ENCODE data around the gene ZNF639.
A peak's percentile ranks its signal among the peaks of the same experiment; 100 is the strongest.

The ZNF639 gene

DNA sequence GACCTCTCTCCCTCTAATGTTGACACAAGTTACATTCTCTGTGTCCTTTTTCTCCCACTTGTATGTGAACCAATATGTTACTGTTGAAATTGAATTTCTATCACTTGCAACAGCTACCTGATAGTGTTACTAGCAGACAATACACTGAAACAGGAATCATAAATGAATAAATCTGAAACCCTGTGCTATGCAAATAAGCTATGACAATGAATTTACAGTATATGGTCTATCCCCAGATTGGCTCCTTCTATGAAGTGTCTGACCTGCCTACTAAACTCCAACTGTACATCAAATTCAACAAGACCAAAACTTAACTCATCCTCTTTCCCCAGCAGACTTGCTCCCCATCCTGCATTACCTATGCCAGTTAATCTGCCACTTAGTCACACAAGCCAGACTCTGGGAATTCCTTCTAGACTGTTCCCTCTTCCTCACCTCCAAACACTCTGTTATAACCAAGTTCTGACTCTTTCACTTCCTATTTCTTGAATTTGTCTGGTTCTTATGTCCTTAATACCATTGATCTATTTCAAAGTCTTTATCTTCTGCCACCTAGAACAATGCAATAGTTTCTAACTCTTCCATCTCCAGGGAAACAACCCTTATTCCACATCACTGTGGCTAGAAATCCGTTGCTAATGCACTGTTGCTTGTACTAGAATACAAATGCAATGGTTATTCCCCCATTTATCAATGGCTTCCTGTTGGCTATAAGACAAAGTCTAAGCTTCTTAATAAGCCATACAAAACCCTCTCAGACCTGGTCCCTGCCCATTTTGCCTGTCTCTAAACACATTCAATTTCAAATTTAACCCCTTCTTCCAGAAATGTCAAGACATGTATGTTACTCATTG, 13.4 kb upstream of the ZNF639 start:
- ChIA-PET CTCF (interaction anchor here (1.0 to 1.4 kb wide), 4 partner anchors 12 to 211 kb away, joined by 3 to 5 read pairs (median 4); no protein-coding TSS in a partner anchor), POLR2A (no interaction called here)
- no peaks in the 10 kb centered on the region for H3K4me1 ChIP-seq (ENCODE audit: control extremely low read depth in 1 of 4, control insufficient read depth in 4 of 4, insufficient read depth in 4 of 4, low read length in 3 of 4)
- H3K27ac ChIP-seq (ENCODE audit: insufficient read depth in 1 of 2, low read depth in 1 of 2, low read length in 2 of 2, poor library complexity in 1 of 2, severe bottlenecking in 2 of 2), result no peak overlapping the region
- H3K27me3 ChIP-seq (replicated peaks in 2 of 5; ENCODE audit: control insufficient read depth in 4 of 5, insufficient read depth in 5 of 5, low read length in 4 of 5), result no peaks in the 10 kb centered on the region
- DNase-seq, result no peak
- H3K4me3 ChIP-seq (ENCODE audit: control insufficient read depth in 1 of 7, extremely low read depth in 1 of 7, insufficient read depth in 4 of 7, low read depth in 2 of 7, low read length in 6 of 7), result no peak overlapping the region
- H3K9me3 ChIP-seq (ENCODE audit: control extremely low read depth in 1 of 5, control insufficient read depth in 4 of 5, insufficient read depth in 2 of 5, low read depth in 1 of 5, low read length in 4 of 5), result no peaks in the 10 kb centered on the region
- whole genome bisulfite sequencing (ENCODE audit: insufficient coverage), result 89% methylated on average over 1 of the region's 1 CpG
- no peaks in the 10 kb centered on the region for H3K36me3 ChIP-seq (ENCODE audit: control insufficient read depth in 4 of 4, insufficient read depth in 4 of 4, low read length in 3 of 4)

GRCh38 chr3:179318876-179319275, 4.0 kb upstream of the ZNF639 start:
- WGBS (ENCODE audit: insufficient coverage), result 100% methylated on average over 2 of the region's 2 CpGs
- Histone ChIP-seq H3K27ac (ENCODE audit: insufficient read depth in 1 of 2, low read depth in 1 of 2, low read length in 2 of 2, poor library complexity in 1 of 2, severe bottlenecking in 2 of 2) (no peak overlapping the region), H3K4me1 (ENCODE audit: control extremely low read depth in 1 of 4, control insufficient read depth in 4 of 4, insufficient read depth in 4 of 4, low read length in 3 of 4) (peaks cover 8 to 21% (median 15%) of the 10 kb centered on the region in 4 experiments), H3K9me3 (ENCODE audit: control extremely low read depth in 1 of 5, control insufficient read depth in 4 of 5, insufficient read depth in 2 of 5, low read depth in 1 of 5, low read length in 4 of 5) (no peaks in the 10 kb centered on the region), H3K27me3 (replicated peaks in 2 of 5; ENCODE audit: control insufficient read depth in 4 of 5, insufficient read depth in 5 of 5, low read length in 4 of 5) (no peaks in the 10 kb centered on the region), H3K4me3 (ENCODE audit: control insufficient read depth in 1 of 7, extremely low read depth in 1 of 7, insufficient read depth in 4 of 7, low read depth in 2 of 7, low read length in 6 of 7) (no peak overlapping the region), H3K36me3 (ENCODE audit: control insufficient read depth in 4 of 4, insufficient read depth in 4 of 4, low read length in 3 of 4) (no peaks in the 10 kb centered on the region)
- DNase-seq, result no peak
- ChIA-PET CTCF (interaction anchor here (0.8 to 4.2 kb wide), 8 partner anchors 12 to 303 kb away, joined by 3 to 28 read pairs (median 4); no protein-coding TSS in a partner anchor), POLR2A (no interaction called here)

GRCh38 chr3:179321668-179322285, 1.1 kb upstream of the ZNF639 start:
- DNase-seq, result peak; percentile 37 to 56 (median 51)
- Histone ChIP-seq H3K36me3 (ENCODE audit: control insufficient read depth in 4 of 4, insufficient read depth in 4 of 4, low read length in 3 of 4) (peaks cover 2 to 5% (median 4%) of the 10 kb centered on the region in 4 experiments), H3K4me3 (ENCODE audit: control insufficient read depth in 1 of 7, extremely low read depth in 1 of 7, insufficient read depth in 4 of 7, low read depth in 2 of 7, low read length in 6 of 7) (peak overlapping the region in 6 of 7 experiments; percentile 64 to 93 (median 88)), H3K27me3 (replicated peaks in 2 of 5; ENCODE audit: control insufficient read depth in 4 of 5, insufficient read depth in 5 of 5, low read length in 4 of 5) (no peaks in the 10 kb centered on the region), H3K27ac (ENCODE audit: insufficient read depth in 1 of 2, low read depth in 1 of 2, low read length in 2 of 2, poor library complexity in 1 of 2, severe bottlenecking in 2 of 2) (peak overlapping the region in 1 of 2 experiments; percentile 94), H3K9me3 (ENCODE audit: control extremely low read depth in 1 of 5, control insufficient read depth in 4 of 5, insufficient read depth in 2 of 5, low read depth in 1 of 5, low read length in 4 of 5) (no peaks in the 10 kb centered on the region), H3K4me1 (ENCODE audit: control extremely low read depth in 1 of 4, control insufficient read depth in 4 of 4, insufficient read depth in 4 of 4, low read length in 3 of 4) (peaks cover 14 to 28% (median 22%) of the 10 kb centered on the region in 4 experiments)
- ChIA-PET CTCF (interaction anchor here (0.6 to 4.2 kb wide), 21 partner anchors 9 to 309 kb away, joined by 3 to 28 read pairs (median 4); partner anchors contain the start of gene MFN1), POLR2A (no interaction called here)
- WGBS (ENCODE audit: insufficient coverage), result 52% methylated on average over 7 of the region's 10 CpGs

DNA sequence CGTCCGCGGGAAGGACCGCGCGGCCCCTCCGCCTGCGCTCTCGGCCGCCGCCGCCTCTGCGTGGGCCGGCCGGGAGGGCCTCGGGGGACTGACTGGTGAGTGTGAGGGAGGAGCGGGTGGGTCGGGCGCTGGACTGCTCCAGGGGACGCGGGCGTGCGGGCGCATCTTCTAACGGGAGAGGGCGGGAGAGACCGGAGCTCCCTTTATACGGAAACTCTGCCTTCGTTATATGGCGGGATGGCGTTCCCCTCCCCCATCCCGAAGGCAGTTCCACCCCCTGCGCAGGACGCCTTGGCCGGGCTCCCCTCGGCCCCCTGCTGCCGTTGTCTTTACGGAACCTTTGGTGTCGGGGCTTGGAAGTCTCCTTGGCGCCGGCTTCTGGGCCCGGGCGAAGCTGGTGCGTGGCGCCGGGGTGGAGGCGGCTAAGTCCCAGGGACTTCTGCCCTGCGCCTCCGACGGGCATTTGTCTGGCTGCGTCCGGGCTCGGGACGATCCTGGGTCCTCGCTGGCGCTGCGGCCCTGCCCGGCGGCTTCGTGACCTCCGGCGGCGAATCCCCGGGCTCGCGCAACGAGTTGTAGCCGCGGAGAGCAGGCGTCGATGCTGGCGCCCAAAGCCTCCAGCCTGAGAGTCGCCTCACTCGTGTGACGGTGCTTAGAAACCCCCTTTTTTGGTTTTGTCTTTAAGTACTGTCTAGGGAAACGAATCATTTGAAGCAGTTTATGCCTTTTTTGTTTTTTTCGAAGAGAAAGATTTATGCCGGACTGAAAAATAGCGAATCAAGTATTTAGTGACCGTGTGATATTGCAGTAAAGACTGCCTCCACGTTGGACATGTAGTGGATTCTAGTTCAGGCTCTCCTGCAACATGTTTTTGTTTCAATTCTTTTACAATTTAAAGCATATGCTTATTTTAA, 623 bp downstream of the ZNF639 start:
- Histone ChIP-seq H3K9me3 (ENCODE audit: control extremely low read depth in 1 of 5, control insufficient read depth in 4 of 5, insufficient read depth in 2 of 5, low read depth in 1 of 5, low read length in 4 of 5) (no peaks in the 10 kb centered on the region), H3K27me3 (replicated peaks in 2 of 5; ENCODE audit: control insufficient read depth in 4 of 5, insufficient read depth in 5 of 5, low read length in 4 of 5) (no peaks in the 10 kb centered on the region), H3K4me3 (ENCODE audit: control insufficient read depth in 1 of 7, extremely low read depth in 1 of 7, insufficient read depth in 4 of 7, low read depth in 2 of 7, low read length in 6 of 7) (peak overlapping the region; percentile 79 to 93 (median 86)), H3K27ac (ENCODE audit: insufficient read depth in 1 of 2, low read depth in 1 of 2, low read length in 2 of 2, poor library complexity in 1 of 2, severe bottlenecking in 2 of 2) (peak overlapping the region; percentile 88 to 94), H3K4me1 (ENCODE audit: control extremely low read depth in 1 of 4, control insufficient read depth in 4 of 4, insufficient read depth in 4 of 4, low read length in 3 of 4) (peaks cover 14 to 28% (median 22%) of the 10 kb centered on the region in 4 experiments), H3K36me3 (ENCODE audit: control insufficient read depth in 4 of 4, insufficient read depth in 4 of 4, low read length in 3 of 4) (peaks cover 2 to 12% (median 8%) of the 10 kb centered on the region in 4 experiments)
- peak; percentile 63 to 83 (median 82) for DNase-seq
- CTCF ChIA-PET, result interaction anchor here (0.9 to 1.3 kb wide), 5 partner anchors 9 to 261 kb away, joined by 3 to 5 read pairs (median 3); no protein-coding TSS in a partner anchor
- POLR2A ChIA-PET, result no interaction called here
- 0% methylated on average over 79 of the region's 81 CpGs for WGBS (ENCODE audit: insufficient coverage)

DNA sequence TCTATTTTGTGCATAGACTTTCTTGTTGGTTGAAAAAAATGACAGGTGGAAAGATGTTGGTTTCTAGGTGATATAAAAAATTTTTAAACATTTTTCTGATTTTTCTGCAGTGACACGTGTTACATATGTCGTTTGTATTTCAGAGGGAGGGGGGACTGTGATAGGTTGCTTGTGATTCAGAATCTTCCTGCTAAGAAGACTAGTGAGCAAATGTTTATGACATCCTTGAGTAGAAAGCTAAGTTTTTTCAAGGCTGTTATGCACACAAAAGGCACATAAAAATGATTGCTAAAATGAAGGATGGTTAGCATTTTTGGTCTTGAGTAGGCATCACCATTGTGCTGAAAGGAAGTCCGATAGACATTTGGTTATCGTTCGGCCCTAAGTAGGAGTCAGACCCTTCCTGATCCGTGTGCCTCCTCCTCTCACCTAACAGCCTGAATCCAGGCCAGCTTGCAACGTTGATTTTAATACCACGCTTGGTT, 1.5 kb downstream of the ZNF639 start:
- ChIA-PET POLR2A (no interaction called here), CTCF (interaction anchor here (1.1 to 1.3 kb wide), 4 partner anchors 11 to 262 kb away, joined by 3 to 5 read pairs (median 3); no protein-coding TSS in a partner anchor)
- H3K4me1 ChIP-seq (ENCODE audit: control extremely low read depth in 1 of 4, control insufficient read depth in 4 of 4, insufficient read depth in 4 of 4, low read length in 3 of 4), result peaks cover 14 to 28% (median 22%) of the 10 kb centered on the region in 4 experiments
- H3K36me3 ChIP-seq (ENCODE audit: control insufficient read depth in 4 of 4, insufficient read depth in 4 of 4, low read length in 3 of 4), result peaks cover 6 to 20% (median 15%) of the 10 kb centered on the region in 4 experiments
- peak overlapping the region in 6 of 7 experiments; percentile 79 to 93 (median 88) for H3K4me3 ChIP-seq (ENCODE audit: control insufficient read depth in 1 of 7, extremely low read depth in 1 of 7, insufficient read depth in 4 of 7, low read depth in 2 of 7, low read length in 6 of 7)
- 2% methylated on average over 4 of the region's 8 CpGs for WGBS (ENCODE audit: insufficient coverage)
- H3K27me3 ChIP-seq (replicated peaks in 2 of 5; ENCODE audit: control insufficient read depth in 4 of 5, insufficient read depth in 5 of 5, low read length in 4 of 5), result no peaks in the 10 kb centered on the region
- peak overlapping the region; percentile 88 to 94 for H3K27ac ChIP-seq (ENCODE audit: insufficient read depth in 1 of 2, low read depth in 1 of 2, low read length in 2 of 2, poor library complexity in 1 of 2, severe bottlenecking in 2 of 2)
- peak in 2 of 3 donors; percentile 40 to 50 for DNase-seq
- no peaks in the 10 kb centered on the region for H3K9me3 ChIP-seq (ENCODE audit: control extremely low read depth in 1 of 5, control insufficient read depth in 4 of 5, insufficient read depth in 2 of 5, low read depth in 1 of 5, low read length in 4 of 5)

DNA sequence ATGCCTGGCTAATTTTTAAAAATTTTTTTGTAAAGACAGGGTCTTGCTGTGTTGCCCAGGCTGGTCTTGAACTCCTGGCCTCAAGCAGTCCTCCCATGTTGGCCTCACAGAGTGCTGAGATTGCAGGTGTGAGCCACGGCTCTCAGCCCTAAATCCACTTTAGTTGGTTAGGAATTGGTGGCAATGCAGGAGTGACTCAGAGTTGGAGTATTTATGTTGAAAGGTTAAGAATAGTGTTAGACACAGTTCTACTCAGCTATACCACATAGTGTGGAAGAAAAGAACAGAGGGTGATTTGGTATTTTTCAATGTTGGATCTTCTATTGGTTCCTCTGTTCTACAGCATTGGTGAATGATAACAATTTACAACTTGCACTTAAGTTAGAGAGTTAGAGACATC, 7.6 kb downstream of the ZNF639 start:
- Histone ChIP-seq H3K27ac (ENCODE audit: insufficient read depth in 1 of 2, low read depth in 1 of 2, low read length in 2 of 2, poor library complexity in 1 of 2, severe bottlenecking in 2 of 2) (no peak overlapping the region), H3K9me3 (ENCODE audit: control extremely low read depth in 1 of 5, control insufficient read depth in 4 of 5, insufficient read depth in 2 of 5, low read depth in 1 of 5, low read length in 4 of 5) (no peaks in the 10 kb centered on the region), H3K4me3 (ENCODE audit: control insufficient read depth in 1 of 7, extremely low read depth in 1 of 7, insufficient read depth in 4 of 7, low read depth in 2 of 7, low read length in 6 of 7) (no peak overlapping the region), H3K27me3 (replicated peaks in 2 of 5; ENCODE audit: control insufficient read depth in 4 of 5, insufficient read depth in 5 of 5, low read length in 4 of 5) (no peaks in the 10 kb centered on the region), H3K4me1 (ENCODE audit: control extremely low read depth in 1 of 4, control insufficient read depth in 4 of 4, insufficient read depth in 4 of 4, low read length in 3 of 4) (no peaks in the 10 kb centered on the region), H3K36me3 (ENCODE audit: control insufficient read depth in 4 of 4, insufficient read depth in 4 of 4, low read length in 3 of 4) (peaks cover 24 to 73% (median 60%) of the 10 kb centered on the region in 4 experiments)
- POLR2A ChIA-PET, result no interaction called here
- WGBS (ENCODE audit: insufficient coverage), result no CpG with 5 or more reads among the region's 1 CpG
- no peak for DNase-seq
- CTCF ChIA-PET, result no interaction called here
